ENCODE results near the gene DCAF5. TPM values are rescaled to one million over a fixed set of nuclear protein-coding genes. Genes with fewer than 3 reads are reported as not detected.

DCAF5 gene
- total RNA-seq, 1 experiment from 2014 or later, result 23.5 TPM

GRCh38 chr14:69088586-69088985 is 64.3 kb downstream of the DCAF5 start:
- TF ChIP-seq, protein P1, sequence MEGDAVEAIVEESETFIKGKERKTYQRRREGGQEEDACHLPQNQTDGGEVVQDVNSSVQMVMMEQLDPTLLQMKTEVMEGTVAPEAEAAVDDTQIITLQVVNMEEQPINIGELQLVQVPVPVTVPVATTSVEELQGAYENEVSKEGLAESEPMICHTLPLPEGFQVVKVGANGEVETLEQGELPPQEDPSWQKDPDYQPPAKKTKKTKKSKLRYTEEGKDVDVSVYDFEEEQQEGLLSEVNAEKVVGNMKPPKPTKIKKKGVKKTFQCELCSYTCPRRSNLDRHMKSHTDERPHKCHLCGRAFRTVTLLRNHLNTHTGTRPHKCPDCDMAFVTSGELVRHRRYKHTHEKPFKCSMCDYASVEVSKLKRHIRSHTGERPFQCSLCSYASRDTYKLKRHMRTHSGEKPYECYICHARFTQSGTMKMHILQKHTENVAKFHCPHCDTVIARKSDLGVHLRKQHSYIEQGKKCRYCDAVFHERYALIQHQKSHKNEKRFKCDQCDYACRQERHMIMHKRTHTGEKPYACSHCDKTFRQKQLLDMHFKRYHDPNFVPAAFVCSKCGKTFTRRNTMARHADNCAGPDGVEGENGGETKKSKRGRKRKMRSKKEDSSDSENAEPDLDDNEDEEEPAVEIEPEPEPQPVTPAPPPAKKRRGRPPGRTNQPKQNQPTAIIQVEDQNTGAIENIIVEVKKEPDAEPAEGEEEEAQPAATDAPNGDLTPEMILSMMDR (IDR thresholded peaks at IDR 0.05; ENCODE audit: unreplicated experiment), result no peak
- peaks cover 26% of the 10 kb centered on the region for H3K4me1 Mint-ChIP-seq (ENCODE audit: low read depth, unreplicated experiment)
- no peak for DNase-seq
- no peak overlapping the region for H3K4me3 Mint-ChIP-seq (ENCODE audit: low read depth, unreplicated experiment)
- CTCF ChIA-PET, result no interaction called here
- H3K36me3 Mint-ChIP-seq (ENCODE audit: insufficient read depth, unreplicated experiment), result peaks cover 6% of the 10 kb centered on the region
- no TSS peak for BruUV-seq (replicated peaks)
- no peaks in the 10 kb centered on the region for H3K27me3 Mint-ChIP-seq (ENCODE audit: unreplicated experiment)
- H3K27ac Mint-ChIP-seq (ENCODE audit: unreplicated experiment), result no peak overlapping the region
- intact Hi-C loops (cut with micrococcal nuclease; ENCODE audit: unreplicated experiment), result no loop called here
- no peaks in the 10 kb centered on the region for H3K9me3 Mint-ChIP-seq (ENCODE audit: low read depth, unreplicated experiment)

- Mint-ChIP-seq H3K36me3 (ENCODE audit: insufficient read depth, unreplicated experiment) (peaks cover 10% of the 10 kb centered on the region), H3K4me1 (ENCODE audit: low read depth, unreplicated experiment) (peaks cover 26% of the 10 kb centered on the region), H3K4me3 (ENCODE audit: low read depth, unreplicated experiment) (no peak overlapping the region), H3K27me3 (ENCODE audit: unreplicated experiment) (no peaks in the 10 kb centered on the region), H3K27ac (ENCODE audit: unreplicated experiment) (no peak overlapping the region), H3K9me3 (ENCODE audit: low read depth, unreplicated experiment) (no peaks in the 10 kb centered on the region)
- intact Hi-C loops (cut with micrococcal nuclease; ENCODE audit: unreplicated experiment), result no loop called here
- CTCF ChIA-PET, result no interaction called here
- TF ChIP-seq, protein P1 (IDR thresholded peaks at IDR 0.05; ENCODE audit: unreplicated experiment), result no peak
- no peak for DNase-seq
- BruUV-seq (replicated peaks), result no TSS peak
These were observed 65.9 kb downstream of the DCAF5 start for GRCh38 chr14:69087061-69087461.

- no peak overlapping the region for H3K27ac Mint-ChIP-seq (ENCODE audit: unreplicated experiment)
- H3K4me1 Mint-ChIP-seq (ENCODE audit: low read depth, unreplicated experiment), result peaks cover 31% of the 10 kb centered on the region
- intact Hi-C loops (cut with micrococcal nuclease; ENCODE audit: unreplicated experiment), result no loop called here
- no TSS peak for BruUV-seq (replicated peaks)
- CTCF ChIA-PET, result no interaction called here
- no peaks in the 10 kb centered on the region for H3K27me3 Mint-ChIP-seq (ENCODE audit: unreplicated experiment)
- H3K36me3 Mint-ChIP-seq (ENCODE audit: insufficient read depth, unreplicated experiment), result peaks cover 10% of the 10 kb centered on the region
- TF ChIP-seq, protein P1 (IDR thresholded peaks at IDR 0.05; ENCODE audit: unreplicated experiment), result no peak
- no peaks in the 10 kb centered on the region for H3K9me3 Mint-ChIP-seq (ENCODE audit: low read depth, unreplicated experiment)
- no peak overlapping the region for H3K4me3 Mint-ChIP-seq (ENCODE audit: low read depth, unreplicated experiment)
- no peak for DNase-seq
These were observed 66.4 kb downstream of the DCAF5 start for GRCh38 chr14:69086537-69086936.

GRCh38 chr14:69084023-69084422 is 68.9 kb downstream of the DCAF5 start:
- Mint-ChIP-seq H3K9me3 (ENCODE audit: low read depth, unreplicated experiment) (no peaks in the 10 kb centered on the region), H3K4me3 (ENCODE audit: low read depth, unreplicated experiment) (no peak overlapping the region), H3K27me3 (ENCODE audit: unreplicated experiment) (no peaks in the 10 kb centered on the region), H3K36me3 (ENCODE audit: insufficient read depth, unreplicated experiment) (peaks cover 15% of the 10 kb centered on the region), H3K27ac (ENCODE audit: unreplicated experiment) (no peak overlapping the region), H3K4me1 (ENCODE audit: low read depth, unreplicated experiment) (peaks cover 57% of the 10 kb centered on the region)
- TF ChIP-seq, protein P1 (IDR thresholded peaks at IDR 0.05; ENCODE audit: unreplicated experiment), result no peak
- no TSS peak for BruUV-seq (replicated peaks)
- intact Hi-C loops (cut with micrococcal nuclease; ENCODE audit: unreplicated experiment), result no loop called here
- no peak for DNase-seq
- CTCF ChIA-PET, result no interaction called here

All from Calu3 (cell line).